Smooth muscle cell (in vitro differentiated cells): ENCODE results near the gene NR6A1. TPM values are rescaled to one million over a fixed set of nuclear protein-coding genes. Genes with fewer than 3 reads are reported as not detected.

ENCODE experiments used
- DNase-seq: peaks from one replicate; lab custom pipeline; 2025; ENCODE audit not compliant: unreplicated experiment; lab: John Stamatoyannopoulos, UW
- H2AFZ ChIP-seq: fragments of 200-600 bp; sonication (generic); 2 replicates; pipeline ENCODE4 v1.6.0; 2016; ENCODE audit warnings: antibody characterized with exemption, low read depth, mild to moderate bottlenecking
- H3F3A ChIP-seq: fragments of 200-600 bp; sonication (generic); 2 replicates; pipeline ENCODE4 v1.6.0; 2017; ENCODE audit warnings: antibody characterized with exemption, low read depth
- H3K27ac ChIP-seq: fragments of 200-600 bp; sonication (generic); 2 replicates; pipeline ENCODE4 v1.5.1; 2016; ENCODE audit warnings: low read depth, mild to moderate bottlenecking
- H3K27me3 ChIP-seq: fragments of 200-600 bp; sonication (generic); 2 replicates; pipeline ENCODE4 v1.6.1; 2016; ENCODE audit warnings: low read depth, mild to moderate bottlenecking
- H3K36me3 ChIP-seq: fragments of 200-600 bp; sonication (generic); 2 replicates; pipeline ENCODE4 v1.5.1; 2016; ENCODE audit warnings: low read depth
- H3K4me1 ChIP-seq: fragments of 200-600 bp; sonication (generic); 2 replicates; pipeline ENCODE4 v1.5.1; 2016; ENCODE audit warnings: low read depth
- H3K4me2 ChIP-seq: fragments of 200-600 bp; sonication (generic); 2 replicates; pipeline ENCODE4 v1.6.0; 2016; ENCODE audit warnings: mild to moderate bottlenecking
- H3K4me3 ChIP-seq: fragments of 200-600 bp; sonication (generic); 2 replicates; pipeline ENCODE4 v1.5.1; 2016; ENCODE audit warnings: mild to moderate bottlenecking
- H3K79me2 ChIP-seq: fragments of 200-600 bp; sonication (generic); 2 replicates; pipeline ENCODE4 v1.6.0; 2016; ENCODE audit warnings: low read depth, mild to moderate bottlenecking
- H3K9ac ChIP-seq: fragments of 200-600 bp; sonication (generic); 2 replicates; pipeline ENCODE4 v1.6.0; 2016; ENCODE audit warnings: low read depth
- H3K9me3 ChIP-seq: fragments of 200-600 bp; sonication (generic); replicated peaks from 2 replicates; pipeline ENCODE4 v1.5.1; 2016; ENCODE audit warnings: low read depth
- H4K20me1 ChIP-seq: fragments of 200-600 bp; sonication (generic); 2 replicates; pipeline ENCODE4 v1.6.0; 2016; ENCODE audit warnings: low read depth
- WGBS: methylation state at CpG from one replicate; pipeline ENCODE4 v1.1.7; 2016; ENCODE audit warnings: low lambda C conversion rate; 5-methylcytosine and 5-hydroxymethylcytosine counted together
- polyA plus RNA-seq: library from polyadenylated mRNA; unstranded; fragments of >200 nt; fragmentation: Nextera tagmentation; extraction: Ambion mirVana; gene quantifications from 2 replicates; pipeline ENCODE4 v1.2.1, GENCODE V29; 2016
- total RNA-seq: library from RNA; depleted of rRNA; stranded (reverse); fragments of >200 nt; gene quantifications from 2 replicates; pipeline ENCODE4 v1.2.3, GENCODE V29; 2014
- TF ChIP-seq, protein P1 (sequence below): fragments of 200-600 bp; sonication (generic); IDR thresholded peaks from 2 replicates; pipeline ENCODE4 v1.5.1; 2017; ENCODE audit warnings: borderline replicate concordance, mild to moderate bottlenecking, antibody characterized with exemption; ENCODE audit not compliant: insufficient read depth, poor library complexity, severe bottlenecking

The NR6A1 gene
- total and polyA plus RNA-seq, 2 experiments from 2014 or later: 0.17 to 0.31 TPM

GRCh38 chr9:124611106-124611505, 160.0 kb downstream of the NR6A1 start:
- Histone ChIP-seq H3K79me2 (no peaks in the 10 kb centered on the region), H3F3A (no peaks in the 10 kb centered on the region), H3K4me2 (no peak overlapping the region), H3K9me3 (no peaks in the 10 kb centered on the region), H3K27ac (no peak overlapping the region), H3K36me3 (no peaks in the 10 kb centered on the region), H3K4me1 (no peaks in the 10 kb centered on the region), H3K27me3 (no peaks in the 10 kb centered on the region), H3K9ac (no peak overlapping the region), H4K20me1 (no peaks in the 10 kb centered on the region), H2AFZ (no peak overlapping the region), H3K4me3 (no peak overlapping the region)
- TF ChIP-seq, protein P1, sequence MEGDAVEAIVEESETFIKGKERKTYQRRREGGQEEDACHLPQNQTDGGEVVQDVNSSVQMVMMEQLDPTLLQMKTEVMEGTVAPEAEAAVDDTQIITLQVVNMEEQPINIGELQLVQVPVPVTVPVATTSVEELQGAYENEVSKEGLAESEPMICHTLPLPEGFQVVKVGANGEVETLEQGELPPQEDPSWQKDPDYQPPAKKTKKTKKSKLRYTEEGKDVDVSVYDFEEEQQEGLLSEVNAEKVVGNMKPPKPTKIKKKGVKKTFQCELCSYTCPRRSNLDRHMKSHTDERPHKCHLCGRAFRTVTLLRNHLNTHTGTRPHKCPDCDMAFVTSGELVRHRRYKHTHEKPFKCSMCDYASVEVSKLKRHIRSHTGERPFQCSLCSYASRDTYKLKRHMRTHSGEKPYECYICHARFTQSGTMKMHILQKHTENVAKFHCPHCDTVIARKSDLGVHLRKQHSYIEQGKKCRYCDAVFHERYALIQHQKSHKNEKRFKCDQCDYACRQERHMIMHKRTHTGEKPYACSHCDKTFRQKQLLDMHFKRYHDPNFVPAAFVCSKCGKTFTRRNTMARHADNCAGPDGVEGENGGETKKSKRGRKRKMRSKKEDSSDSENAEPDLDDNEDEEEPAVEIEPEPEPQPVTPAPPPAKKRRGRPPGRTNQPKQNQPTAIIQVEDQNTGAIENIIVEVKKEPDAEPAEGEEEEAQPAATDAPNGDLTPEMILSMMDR: no peak
- DNase-seq: no peak
- WGBS: 50% methylated on average over 2 of the region's 2 CpGs

- no peak for DNase-seq
- 93% methylated on average over 2 of the region's 2 CpGs for WGBS
- no peak overlapping the region for H3K4me3 ChIP-seq
- no peaks in the 10 kb centered on the region for H3K36me3 ChIP-seq
- no peaks in the 10 kb centered on the region for H3K27me3 ChIP-seq
- H4K20me1 ChIP-seq: no peaks in the 10 kb centered on the region
- no peaks in the 10 kb centered on the region for H3K79me2 ChIP-seq
- no peak overlapping the region for H2AFZ ChIP-seq
- no peaks in the 10 kb centered on the region for H3F3A ChIP-seq
- no peaks in the 10 kb centered on the region for H3K4me1 ChIP-seq
- no peak overlapping the region for H3K4me2 ChIP-seq
- no peak overlapping the region for H3K9ac ChIP-seq
- no peak overlapping the region for H3K27ac ChIP-seq
- no peaks in the 10 kb centered on the region for H3K9me3 ChIP-seq
- TF ChIP-seq, protein P1: no peak
Measured at GRCh38 chr9:124606027-124606426, 165.1 kb downstream of the NR6A1 start.

DNA sequence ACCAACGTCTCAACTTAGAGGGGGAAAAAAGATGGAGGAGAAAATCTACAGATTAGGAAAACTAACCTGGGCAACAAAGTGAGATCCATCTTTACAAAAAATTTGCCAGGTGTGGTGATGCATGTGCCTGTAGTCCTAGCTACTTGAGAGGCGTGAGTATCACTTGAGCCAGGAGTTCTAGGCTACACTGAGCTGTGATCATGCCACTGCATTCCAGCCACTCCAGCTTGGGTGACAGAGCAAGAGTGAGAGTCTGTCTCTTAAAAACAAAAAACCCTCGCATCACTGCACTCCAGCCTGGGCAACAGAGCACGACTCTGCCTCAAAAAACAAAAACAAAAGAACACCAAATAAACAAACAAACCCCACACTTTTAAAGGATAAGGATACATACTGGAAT, 165.9 kb downstream of the NR6A1 start:
- Histone ChIP-seq H3K36me3 (no peaks in the 10 kb centered on the region), H3K9me3 (no peaks in the 10 kb centered on the region)
- WGBS: 87% methylated on average over 4 of the region's 4 CpGs

DNA sequence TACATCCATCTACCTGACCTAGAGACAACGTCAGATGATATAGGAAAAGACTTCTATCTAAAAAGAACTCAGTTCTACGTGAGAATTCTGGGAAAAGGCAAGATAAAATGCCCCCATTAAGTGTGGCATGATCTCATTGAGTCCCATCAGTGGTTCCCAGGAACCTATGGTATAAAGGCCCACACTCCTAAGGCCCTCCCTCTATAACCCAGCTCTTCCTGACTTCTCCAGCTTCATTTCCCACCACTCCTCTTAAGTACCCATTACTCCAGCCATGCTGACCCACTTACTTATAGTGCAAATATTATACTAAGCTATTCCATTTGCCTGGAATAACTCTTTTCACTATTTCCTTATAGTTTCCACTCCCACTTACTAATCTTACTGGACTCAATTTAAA, 168.5 kb downstream of the NR6A1 start:
- DNase-seq: no peak
- H3K27me3 ChIP-seq: no peaks in the 10 kb centered on the region
- no peak overlapping the region for H3K4me3 ChIP-seq
- no peaks in the 10 kb centered on the region for H3K4me1 ChIP-seq
- no peaks in the 10 kb centered on the region for H4K20me1 ChIP-seq
- no peak overlapping the region for H3K27ac ChIP-seq
- no peaks in the 10 kb centered on the region for H3F3A ChIP-seq
- 91% methylated on average over 2 of the region's 2 CpGs for WGBS
- no peak overlapping the region for H2AFZ ChIP-seq
- H3K9ac ChIP-seq: no peak overlapping the region
- H3K36me3 ChIP-seq: no peaks in the 10 kb centered on the region
- no peak overlapping the region for H3K4me2 ChIP-seq
- H3K79me2 ChIP-seq: no peaks in the 10 kb centered on the region
- TF ChIP-seq, protein P1: no peak
- H3K9me3 ChIP-seq: no peaks in the 10 kb centered on the region

More for the DNA sequence above, 165.9 kb downstream of the NR6A1 start:
- H3K4me1 ChIP-seq: no peaks in the 10 kb centered on the region
- no peak overlapping the region for H3K4me3 ChIP-seq
- DNase-seq: no peak
- no peaks in the 10 kb centered on the region for H3K27me3 ChIP-seq
- H2AFZ ChIP-seq: no peak overlapping the region
- no peaks in the 10 kb centered on the region for H3K79me2 ChIP-seq
- H3K27ac ChIP-seq: no peak overlapping the region
- H4K20me1 ChIP-seq: no peaks in the 10 kb centered on the region
- H3K4me2 ChIP-seq: no peak overlapping the region
- H3K9ac ChIP-seq: no peak overlapping the region
- no peaks in the 10 kb centered on the region for H3F3A ChIP-seq
- TF ChIP-seq, protein P1: no peak
